Parathyroid adenoma (tissue), 2 donors: ENCODE data around the gene UNC45B.

Experiments
- H2AFZ ChIP-seq: fragments of 300-600 bp; sonication (generic); one replicate; pipeline ENCODE4 v1.7.0; 2017; ENCODE audit warnings: antibody characterized with exemption, mild to moderate bottlenecking
- H3K27ac ChIP-seq: fragments of 300-600 bp; sonication (generic); one replicate; pipeline ENCODE4 v1.7.0; 2017
- H3K27me3 ChIP-seq: fragments of 300-600 bp; sonication (generic); one replicate; pipeline ENCODE4 v1.7.0; 2017; ENCODE audit warnings: low read length; ENCODE audit not compliant: control insufficient read depth, insufficient read depth
- H3K36me3 ChIP-seq: fragments of 300-600 bp; sonication (generic); one replicate; pipeline ENCODE4 v1.7.0; 2017; ENCODE audit warnings: low read length; ENCODE audit not compliant: control insufficient read depth, insufficient read depth
- H3K4me1 ChIP-seq: fragments of 300-600 bp; sonication (generic); one replicate; pipeline ENCODE4 v1.7.0; 2017; ENCODE audit warnings: control low read depth
- H3K4me2 ChIP-seq: fragments of 300-600 bp; sonication (generic); one replicate; pipeline ENCODE4 v1.7.0; 2017; ENCODE audit warnings: low read length
- H3K4me3 ChIP-seq: fragments of 300-600 bp; sonication (generic); one replicate; pipeline ENCODE4 v1.7.0; 2017; ENCODE audit warnings: low read depth, low read length
- H3K79me2 ChIP-seq: fragments of 300-600 bp; sonication (generic); one replicate; pipeline ENCODE4 v1.7.0; 2017; ENCODE audit warnings: control low read depth
- H3K9ac ChIP-seq: fragments of 300-600 bp; sonication (generic); one replicate; pipeline ENCODE4 v1.7.0; 2017; ENCODE audit warnings: mild to moderate bottlenecking
- H3K9me3 ChIP-seq: fragments of 300-600 bp; sonication (generic); one replicate; pipeline ENCODE4 v1.7.0; 2017; ENCODE audit warnings: low read length; ENCODE audit not compliant: control insufficient read depth
- TF ChIP-seq, protein P1 (sequence below): fragments of 300-600 bp; sonication (generic); IDR thresholded peaks from one replicate; pipeline ENCODE4 v1.7.0; 2017; ENCODE audit warnings: antibody characterized with exemption, mild to moderate bottlenecking
- donor health status: primary hyperparathyroidism.

Gene UNC45B

GRCh38 chr17:35154196-35155165, 6.9 kb downstream of the UNC45B start:
- no peak overlapping the region for H2AFZ ChIP-seq
- H3K27me3 ChIP-seq, result no peaks in the 10 kb centered on the region
- H3K4me1 ChIP-seq, result no peaks in the 10 kb centered on the region
- H3K36me3 ChIP-seq, result no peaks in the 10 kb centered on the region
- no peaks in the 10 kb centered on the region for H3K79me2 ChIP-seq
- no peaks in the 10 kb centered on the region for H3K9me3 ChIP-seq
- H3K9ac ChIP-seq, result no peak overlapping the region
- H3K4me3 ChIP-seq, result no peak overlapping the region
- no peak overlapping the region for H3K4me2 ChIP-seq
- TF ChIP-seq, protein P1, sequence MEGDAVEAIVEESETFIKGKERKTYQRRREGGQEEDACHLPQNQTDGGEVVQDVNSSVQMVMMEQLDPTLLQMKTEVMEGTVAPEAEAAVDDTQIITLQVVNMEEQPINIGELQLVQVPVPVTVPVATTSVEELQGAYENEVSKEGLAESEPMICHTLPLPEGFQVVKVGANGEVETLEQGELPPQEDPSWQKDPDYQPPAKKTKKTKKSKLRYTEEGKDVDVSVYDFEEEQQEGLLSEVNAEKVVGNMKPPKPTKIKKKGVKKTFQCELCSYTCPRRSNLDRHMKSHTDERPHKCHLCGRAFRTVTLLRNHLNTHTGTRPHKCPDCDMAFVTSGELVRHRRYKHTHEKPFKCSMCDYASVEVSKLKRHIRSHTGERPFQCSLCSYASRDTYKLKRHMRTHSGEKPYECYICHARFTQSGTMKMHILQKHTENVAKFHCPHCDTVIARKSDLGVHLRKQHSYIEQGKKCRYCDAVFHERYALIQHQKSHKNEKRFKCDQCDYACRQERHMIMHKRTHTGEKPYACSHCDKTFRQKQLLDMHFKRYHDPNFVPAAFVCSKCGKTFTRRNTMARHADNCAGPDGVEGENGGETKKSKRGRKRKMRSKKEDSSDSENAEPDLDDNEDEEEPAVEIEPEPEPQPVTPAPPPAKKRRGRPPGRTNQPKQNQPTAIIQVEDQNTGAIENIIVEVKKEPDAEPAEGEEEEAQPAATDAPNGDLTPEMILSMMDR, result no peak
- H3K27ac ChIP-seq, result no peak overlapping the region

DNA sequence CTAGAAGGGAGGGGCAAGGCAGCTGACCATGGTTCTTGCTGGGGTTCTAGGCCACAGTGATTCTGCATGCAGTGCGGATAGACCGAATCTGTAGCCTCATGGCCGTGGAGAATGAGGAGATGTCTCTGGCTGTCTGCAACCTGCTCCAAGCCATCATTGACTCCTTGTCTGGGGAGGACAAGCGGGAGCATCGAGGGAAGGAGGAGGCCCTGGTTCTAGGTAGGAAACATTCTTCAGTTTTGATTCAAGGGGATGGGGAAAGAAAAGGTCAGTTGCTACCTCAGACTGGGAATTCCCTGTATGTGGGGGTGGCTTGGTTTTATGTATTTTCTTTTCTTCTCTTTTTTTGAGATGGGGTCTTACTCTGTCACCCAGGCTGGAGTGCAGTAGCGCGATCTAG, 7.6 kb downstream of the UNC45B start:
- Histone ChIP-seq H2AFZ (no peak overlapping the region), H3K79me2 (no peaks in the 10 kb centered on the region), H3K4me1 (no peaks in the 10 kb centered on the region), H3K27ac (no peak overlapping the region), H3K9me3 (no peaks in the 10 kb centered on the region), H3K9ac (no peak overlapping the region), H3K4me3 (no peak overlapping the region), H3K27me3 (no peaks in the 10 kb centered on the region), H3K4me2 (no peak overlapping the region), H3K36me3 (no peaks in the 10 kb centered on the region)
- TF ChIP-seq, protein P1, result no peak

DNA sequence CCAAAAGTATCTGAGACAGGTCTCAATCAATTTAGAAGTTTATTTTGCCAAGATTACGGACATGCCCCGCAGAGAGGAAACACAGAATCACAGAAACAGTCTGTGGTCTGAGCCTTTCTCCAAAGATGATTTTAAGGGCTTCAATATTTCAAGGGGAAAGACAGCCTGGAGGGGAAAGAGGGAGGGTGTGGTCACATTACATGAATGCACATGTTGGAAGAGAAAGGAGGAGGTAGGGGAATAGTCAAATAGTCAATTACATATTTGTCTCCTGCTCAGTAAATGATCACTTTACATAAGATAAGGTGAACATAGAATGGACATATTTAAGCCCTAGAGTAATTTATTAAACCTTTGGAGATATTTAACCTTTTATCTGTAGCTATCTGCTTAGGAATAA, 12.3 kb downstream of the UNC45B start:
- Histone ChIP-seq H3K27ac (no peak overlapping the region), H3K9ac (no peak overlapping the region), H3K9me3 (no peaks in the 10 kb centered on the region), H3K4me3 (no peak overlapping the region), H3K4me1 (no peaks in the 10 kb centered on the region), H2AFZ (no peak overlapping the region), H3K79me2 (no peaks in the 10 kb centered on the region), H3K27me3 (no peaks in the 10 kb centered on the region), H3K36me3 (no peaks in the 10 kb centered on the region), H3K4me2 (no peak overlapping the region)
- TF ChIP-seq, protein P1, result no peak

DNA sequence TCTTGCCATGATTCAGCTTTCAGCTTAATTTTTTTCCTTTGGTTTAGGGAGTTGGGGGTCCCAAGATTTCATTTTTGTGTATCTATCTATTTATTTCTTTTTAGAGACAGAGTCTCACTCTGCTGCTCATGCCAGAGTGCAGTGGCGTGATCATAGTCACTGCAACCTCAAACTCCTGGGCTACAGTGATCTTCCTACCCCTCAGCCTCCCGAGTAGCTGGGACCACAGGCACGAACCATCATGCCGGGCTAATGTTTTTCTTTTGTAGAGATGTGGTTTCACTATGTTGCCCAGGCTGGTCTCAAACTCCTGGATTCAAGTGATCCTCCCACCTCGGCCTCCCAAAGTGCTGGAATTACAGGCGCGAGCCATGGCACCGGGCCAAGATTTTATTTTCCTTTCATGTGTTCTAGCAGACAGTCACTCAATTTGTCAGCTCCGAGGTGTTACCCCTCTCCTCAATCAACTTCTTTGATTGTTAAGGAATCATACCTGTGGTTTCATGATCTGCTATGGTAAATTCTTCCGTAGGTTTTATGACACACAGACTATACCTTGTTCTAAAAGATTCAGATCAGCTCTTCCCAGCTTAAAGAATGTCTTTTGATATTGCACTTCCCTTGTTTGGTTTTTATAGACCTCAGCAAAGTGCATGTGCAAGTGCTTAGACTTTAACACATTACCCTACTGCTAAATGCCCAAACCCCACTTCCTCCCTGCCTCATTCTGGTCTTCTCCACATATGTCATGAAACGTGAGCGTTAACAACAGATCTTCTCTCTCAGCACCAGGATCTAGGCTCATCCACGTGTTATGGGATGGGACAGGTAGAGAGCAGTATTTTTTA, 13.0 kb downstream of the UNC45B start:
- Histone ChIP-seq H3K4me3 (no peak overlapping the region), H3K27ac (no peak overlapping the region), H3K36me3 (no peaks in the 10 kb centered on the region), H2AFZ (no peak overlapping the region), H3K4me1 (no peaks in the 10 kb centered on the region), H3K27me3 (no peaks in the 10 kb centered on the region), H3K79me2 (no peaks in the 10 kb centered on the region), H3K4me2 (no peak overlapping the region), H3K9ac (no peak overlapping the region), H3K9me3 (no peaks in the 10 kb centered on the region)
- TF ChIP-seq, protein P1, result no peak
